Breast epithelium (tissue), 3 donors: ENCODE measurements around the gene ETV3L.

ENCODE experiments used
- CTCF ChIP-seq, 3 donors: fragments of 450-650 bp; IDR thresholded peaks; one replicate each; pipeline ENCODE4 v1.5.1; 2016 to 2017; ENCODE audit warnings: antibody characterized with exemption in 3 of 3, mild to moderate bottlenecking in 3 of 3, moderate library complexity in 3 of 3
- POLR2AphosphoS5 ChIP-seq, 3 donors: sonication (generic); formaldehyde crosslinking; IDR thresholded peaks; one replicate each; pipeline ENCODE4 v1.6.1; 2017; ENCODE audit warnings: antibody characterized with exemption in 3 of 3

GRCh38 chr1:157147906-157148700, 48.5 kb upstream of the ETV3L start:
- TF ChIP-seq CTCF (IDR thresholded peaks at IDR 0.05) = no peak
- no peak for TF ChIP-seq POLR2AphosphoS5 (IDR thresholded peaks at IDR 0.05)
